NCI-H187 (cell line): ENCODE measurements around the gene CPNE5.
A peak's percentile ranks its signal among the peaks of the same experiment; 100 is the strongest.

Experiments
- DNase-seq, 2 experiments: peaks; one replicate each; lab custom pipeline; 2025; lab: John Stamatoyannopoulos, UW

CPNE5 gene

DNA sequence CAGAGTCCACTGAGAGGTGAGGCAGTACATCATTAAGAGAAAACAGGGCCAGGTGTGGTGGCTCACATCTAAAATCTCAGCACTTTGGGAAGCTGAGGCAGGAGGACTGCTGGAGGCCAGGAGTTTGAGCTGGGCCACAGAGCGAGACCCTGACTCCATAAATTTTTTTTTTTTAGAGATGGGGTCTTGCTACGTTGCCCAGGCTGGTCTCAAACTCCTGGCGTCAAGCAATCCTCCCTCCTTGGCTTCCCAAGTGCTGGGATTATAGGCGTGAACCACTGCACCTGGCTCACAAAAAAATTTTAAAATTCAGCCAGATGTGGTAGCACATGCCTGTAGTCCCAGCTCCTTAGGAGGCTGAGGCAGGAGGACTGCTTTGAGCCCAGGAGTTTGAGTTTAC lies 18.1 kb upstream of the CPNE5 start:
- no peak for DNase-seq

DNA sequence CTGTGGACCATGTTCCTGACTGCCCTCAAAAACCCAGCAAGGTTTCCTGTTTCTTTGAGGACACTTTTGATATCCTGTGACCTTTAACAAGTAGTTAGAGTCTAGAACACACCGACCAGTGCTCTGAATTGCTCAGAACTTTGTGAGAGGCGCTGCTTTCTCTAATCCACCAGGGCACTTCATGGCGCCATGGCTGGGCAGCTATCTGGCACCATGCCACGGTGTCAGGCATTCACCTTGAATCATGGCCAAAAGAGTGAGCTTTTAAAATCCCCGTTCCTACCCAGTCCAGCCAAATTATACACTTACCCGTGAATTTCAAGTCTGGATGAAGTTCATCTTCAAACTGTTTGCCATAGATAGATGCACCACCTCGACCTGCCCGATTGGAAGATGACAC lies 17.0 kb upstream of the CPNE5 start:
- DNase-seq, result no peak

DNA sequence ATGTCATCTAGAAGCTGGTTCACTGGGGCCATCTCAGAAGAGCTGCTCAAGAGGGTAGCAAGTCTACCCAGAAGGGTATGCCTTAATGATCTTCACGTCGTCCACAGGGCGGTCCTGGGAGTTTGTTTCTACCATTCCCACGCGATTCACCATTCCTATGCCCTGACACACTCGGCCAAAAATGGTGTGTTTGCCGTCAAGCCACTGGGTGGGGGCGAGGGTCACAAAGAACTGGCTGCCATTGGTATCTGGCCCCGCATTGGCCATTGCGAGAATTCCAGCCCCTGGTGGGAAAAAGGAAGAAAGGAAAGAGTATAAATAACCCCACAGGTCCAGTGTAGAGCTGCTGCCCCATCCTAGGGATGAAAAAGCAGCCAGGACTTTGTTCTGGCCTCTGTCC lies 16.5 kb upstream of the CPNE5 start:
- no peak for DNase-seq

DNA sequence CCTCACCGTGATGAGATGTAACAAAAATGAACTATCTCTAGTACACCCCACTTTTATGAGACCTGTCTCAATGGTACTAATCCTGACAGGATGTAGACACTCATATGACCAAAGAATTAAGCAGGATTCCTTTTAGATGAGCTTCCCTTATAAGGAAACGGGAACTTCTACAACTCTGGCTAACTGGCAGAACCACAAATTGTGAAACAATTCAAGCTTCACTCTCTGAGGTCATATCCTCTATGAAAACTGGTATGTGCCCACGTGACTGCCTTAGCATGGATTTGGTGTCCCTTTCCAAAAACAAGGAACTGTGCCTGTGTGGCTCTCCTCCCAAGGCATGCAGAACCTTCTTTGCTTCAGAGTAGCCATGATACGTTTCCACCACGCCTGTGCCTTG lies 14.1 kb upstream of the CPNE5 start:
- DNase-seq, result no peak

DNA sequence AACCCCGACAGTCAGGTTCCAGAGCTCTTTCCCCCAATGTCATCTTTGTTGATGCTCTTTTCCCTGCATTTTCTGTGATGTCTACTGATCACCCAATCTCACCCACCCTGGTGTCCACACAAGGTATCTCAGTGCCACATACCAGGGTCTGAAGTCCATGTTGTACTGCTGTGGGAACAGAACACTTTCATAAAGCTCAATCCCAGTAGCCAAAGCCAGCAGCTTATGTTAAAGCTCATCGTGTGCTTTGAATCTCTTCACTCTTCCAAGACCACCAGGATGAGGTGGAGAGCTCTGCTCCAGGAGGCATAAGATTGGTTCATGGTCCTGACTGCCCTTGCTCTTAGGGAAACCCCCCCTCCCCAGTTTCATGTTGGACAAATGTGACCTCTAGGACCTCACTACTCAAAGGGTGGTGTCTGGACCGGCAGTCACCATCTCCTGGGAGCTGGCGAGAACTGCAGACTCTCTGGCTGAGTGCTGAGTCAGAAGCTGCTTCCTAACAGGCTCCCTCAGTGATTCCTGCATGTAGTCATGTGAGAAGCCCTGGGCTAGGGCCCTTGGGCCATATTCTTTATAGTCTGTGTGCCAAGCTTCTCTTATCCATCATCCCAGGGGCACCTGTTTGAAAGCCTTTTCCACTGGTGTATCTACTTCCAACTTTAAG lies 13.4 kb upstream of the CPNE5 start:
- DNase-seq, result no peak

DNA sequence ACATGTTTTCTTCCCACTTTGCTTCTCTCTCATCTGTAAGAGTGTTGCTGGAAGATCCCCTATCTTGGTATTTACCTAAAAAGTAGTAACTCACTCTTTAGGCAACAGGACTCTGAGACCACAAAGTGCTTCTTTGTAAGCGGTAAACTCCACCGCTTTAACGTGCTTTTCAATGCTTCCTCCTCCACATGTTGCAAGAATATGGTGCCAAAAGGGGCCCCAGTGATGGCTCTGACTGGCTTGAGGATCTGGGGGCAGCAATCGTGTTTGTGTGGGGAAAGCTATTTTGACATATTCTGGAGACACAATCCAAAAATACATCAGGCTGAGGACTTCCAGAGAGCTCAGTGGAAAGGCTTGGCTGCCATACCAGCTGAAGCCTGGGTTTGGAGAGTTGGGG lies 12.4 kb upstream of the CPNE5 start:
- no peak for DNase-seq

DNA sequence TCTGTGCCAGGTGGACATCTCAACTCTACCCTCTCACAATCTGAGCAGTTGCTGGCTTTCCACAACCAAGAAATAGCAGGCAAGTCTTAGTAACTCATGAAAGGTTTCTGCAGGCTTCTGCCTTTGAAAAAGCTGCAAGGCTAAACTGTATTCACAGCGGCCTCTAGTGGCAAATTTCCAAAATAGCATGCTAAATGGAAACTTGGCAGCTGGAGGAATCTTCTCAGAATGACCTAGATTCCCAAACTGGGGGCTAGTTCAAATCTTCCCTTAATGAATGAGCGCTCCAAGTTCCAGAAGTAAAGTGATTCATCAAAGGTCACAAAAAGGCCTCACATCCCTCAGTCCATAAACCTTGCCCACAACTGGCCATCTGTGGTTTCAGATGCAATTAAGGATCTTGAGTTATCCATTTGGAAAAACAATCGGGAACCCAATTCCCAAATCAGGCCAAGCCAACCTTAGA lies 11.9 kb upstream of the CPNE5 start:
- DNase-seq, result peak; percentile 27 to 46

DNA sequence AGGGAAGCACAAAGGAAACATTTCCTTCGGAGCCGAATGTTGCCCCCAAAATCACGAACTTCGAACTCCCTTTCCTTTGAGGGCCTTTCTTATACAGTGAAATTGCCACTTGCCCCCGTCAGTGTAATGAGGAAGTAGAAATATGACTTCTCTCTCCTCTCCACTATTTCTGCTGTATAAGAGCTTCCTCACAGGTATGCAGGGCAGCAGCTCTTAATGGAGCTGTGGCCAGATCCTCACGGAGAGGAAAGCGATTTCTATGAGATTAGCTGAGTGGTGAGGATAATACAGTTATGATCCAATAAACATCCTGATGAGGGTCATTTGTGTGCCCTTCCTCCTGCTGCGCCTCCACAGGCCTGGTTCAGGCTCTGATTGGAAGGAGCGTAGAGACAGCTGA lies 10.8 kb upstream of the CPNE5 start:
- DNase-seq, result no peak

DNA sequence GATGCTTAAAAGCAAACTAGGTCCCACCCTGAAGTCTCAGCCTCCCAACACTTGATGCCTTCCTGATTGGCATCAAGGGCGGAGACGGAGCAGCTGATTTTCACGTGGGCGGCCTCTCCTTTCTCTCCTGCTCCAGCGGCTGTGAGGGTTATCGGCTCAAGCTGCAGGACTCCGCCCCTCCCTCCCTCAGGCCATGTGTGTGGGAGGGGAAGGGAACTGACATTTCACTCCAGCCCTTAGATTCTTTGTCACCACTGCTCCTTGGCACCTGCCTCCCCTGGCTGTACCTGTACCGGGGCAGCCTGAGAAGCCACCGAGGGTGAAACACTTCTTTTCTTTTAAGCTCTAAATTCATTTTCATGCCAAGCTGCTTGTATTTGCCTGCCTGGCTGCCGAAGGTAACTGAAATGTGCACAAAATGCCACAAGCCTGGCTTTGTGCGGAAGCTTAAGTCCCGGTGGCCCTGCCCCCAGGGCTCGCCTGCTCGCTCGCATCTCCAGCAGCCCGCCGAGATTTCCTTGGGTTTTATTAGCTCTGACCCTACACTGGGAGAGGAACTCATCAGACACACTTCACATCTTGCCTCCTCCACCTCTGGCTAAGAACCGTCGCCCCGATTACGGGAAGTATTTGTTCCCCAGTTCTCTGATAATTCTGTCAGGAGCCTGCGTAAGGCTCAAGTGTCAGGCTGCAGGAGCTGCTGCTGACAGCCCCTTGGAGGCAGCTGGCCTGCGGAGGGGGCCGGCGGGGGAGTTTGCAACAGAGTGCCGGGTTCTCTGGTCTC lies 9.6 kb upstream of the CPNE5 start:
- peak; percentile 68 to 94 for DNase-seq

DNA sequence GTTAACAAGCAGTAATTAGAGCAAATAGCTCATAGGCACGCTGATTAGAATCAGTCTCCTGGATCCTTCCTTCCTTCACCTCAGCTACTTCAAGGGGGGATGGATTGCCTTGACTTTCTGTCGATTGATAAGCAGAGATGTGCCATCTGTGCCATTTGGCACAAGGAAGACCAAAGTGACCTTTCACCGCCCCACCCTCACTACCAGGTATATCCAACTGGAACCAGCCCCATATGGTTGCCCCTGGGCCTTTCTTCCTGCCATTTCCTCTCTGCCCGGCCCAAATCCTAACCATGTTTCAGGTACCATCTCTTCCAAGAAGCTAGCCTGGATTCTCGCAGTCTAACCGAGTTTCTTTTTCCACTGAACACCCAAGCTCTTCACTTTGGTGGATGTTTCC lies 8.7 kb upstream of the CPNE5 start:
- no peak for DNase-seq

DNA sequence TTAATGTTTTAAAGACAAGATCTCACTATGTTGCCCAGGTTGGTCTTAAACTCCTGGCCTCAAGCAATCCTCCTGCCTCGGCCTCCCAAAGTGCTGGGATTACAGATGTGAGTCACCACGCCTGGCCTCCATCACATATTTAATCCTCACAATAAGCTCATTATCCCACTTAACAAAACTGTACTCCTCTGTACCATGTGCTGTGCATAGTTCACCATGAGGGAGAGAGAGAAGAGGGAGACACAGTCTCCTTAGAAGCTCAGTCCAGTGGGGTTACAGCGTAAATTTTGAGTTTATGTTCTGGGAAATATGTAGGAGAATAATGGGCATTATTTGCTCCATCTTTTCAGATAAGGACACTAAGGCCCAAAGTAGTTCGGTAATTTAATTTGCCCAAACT lies 7.9 kb upstream of the CPNE5 start:
- DNase-seq, result no peak

DNA sequence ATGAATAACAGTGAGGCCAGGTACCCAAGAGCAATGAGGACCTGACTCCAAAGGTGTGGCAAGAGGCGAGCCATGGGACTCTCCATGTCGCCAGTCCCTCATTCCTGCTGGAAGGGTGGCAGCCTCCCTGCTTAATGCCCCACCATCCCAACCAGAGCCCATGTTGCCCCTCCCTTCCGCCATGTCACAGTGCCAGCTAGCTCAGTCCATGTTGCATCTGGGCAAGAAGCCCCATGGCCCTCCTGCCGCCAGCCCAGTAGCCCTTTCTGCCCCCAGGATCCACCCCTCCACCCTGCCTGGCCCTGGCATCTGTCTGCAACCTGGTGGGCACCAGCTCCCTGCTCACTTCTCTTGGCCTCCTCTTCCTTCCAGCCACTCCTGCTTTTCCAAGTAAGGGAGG lies 6.0 kb upstream of the CPNE5 start:
- no peak for DNase-seq

DNA sequence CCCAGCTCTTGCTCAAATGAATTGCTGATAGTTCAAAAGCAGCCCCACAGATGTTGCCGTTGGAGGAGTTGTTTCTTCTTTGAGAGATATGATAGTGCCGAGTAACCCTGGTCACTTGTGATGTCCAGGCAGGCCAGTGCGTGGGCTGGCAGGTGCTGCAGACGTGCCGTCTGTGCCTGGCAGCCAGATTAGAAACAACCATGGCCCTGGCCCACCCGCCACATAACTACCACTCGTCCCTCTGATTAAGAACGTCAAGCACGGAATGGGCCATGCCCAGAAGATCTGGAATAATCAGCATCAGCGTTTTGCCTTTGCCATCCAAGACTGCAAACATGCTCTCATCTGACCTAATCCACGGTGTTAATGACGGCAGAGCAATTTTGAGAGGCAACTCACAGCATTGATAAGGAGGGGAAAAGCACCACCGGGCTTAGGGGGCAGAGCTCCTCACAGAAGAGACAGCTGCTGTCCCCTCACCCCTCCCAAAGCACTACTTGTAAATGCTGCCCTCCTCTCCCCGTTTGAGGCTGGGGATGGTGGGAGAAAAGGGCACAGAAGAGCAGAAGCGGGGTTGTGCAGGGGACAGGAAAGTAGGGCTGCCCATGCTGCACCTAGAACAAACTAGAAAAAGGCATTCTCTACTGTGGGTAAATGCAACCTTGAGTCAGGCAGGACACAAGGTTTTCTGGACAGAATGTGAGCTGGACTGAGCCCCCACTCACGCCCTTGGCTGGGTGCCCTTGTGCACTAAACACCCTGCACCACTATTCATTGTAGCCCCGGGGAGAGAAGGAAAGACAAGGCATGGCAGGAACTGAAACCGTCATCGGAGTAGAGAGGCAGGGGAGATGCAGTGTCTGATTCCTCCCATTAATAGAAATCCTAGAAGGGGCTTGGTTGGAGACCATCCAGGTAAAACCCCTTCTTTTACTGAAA lies 5.3 kb upstream of the CPNE5 start:
- no peak for DNase-seq

DNA sequence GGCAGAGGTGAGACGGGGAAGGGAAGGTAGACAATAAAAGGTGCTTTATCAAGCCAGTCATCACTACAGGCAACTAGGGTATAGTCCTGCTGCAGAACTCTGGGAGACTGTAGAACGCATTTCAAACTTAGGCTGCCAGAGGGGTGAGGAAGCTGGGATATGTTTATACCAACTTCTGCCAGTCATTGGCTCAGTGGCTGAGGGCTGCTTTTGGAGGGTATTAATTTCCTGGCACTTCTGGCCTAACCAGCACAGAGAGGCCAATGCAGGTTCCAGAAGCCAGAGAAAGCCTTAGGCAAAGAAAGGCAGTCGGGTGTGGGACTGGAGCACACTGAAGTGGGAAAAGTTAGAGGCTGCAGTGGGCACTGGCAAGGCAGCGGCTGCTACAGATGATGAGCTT lies 3.9 kb upstream of the CPNE5 start:
- DNase-seq, result no peak

DNA sequence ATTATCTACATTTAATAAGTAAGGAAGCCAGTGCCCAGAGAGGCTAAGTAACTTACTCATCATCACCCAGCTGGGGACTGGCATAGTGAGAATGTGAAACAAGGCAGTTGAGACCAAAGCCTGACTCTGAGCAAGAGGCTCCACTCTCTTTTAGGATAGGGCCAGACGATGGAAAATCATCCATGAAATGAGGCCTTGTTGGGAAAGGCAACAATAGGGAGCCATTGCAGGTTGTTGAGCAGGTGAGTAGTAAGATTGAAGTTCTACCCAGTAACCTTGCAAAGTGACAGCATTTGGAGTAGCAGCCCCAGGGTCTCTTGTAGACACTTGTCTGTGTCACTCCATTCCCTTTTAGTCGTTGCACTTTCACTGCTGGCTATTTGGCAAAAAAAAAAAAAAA lies 2.5 kb upstream of the CPNE5 start:
- DNase-seq, result no peak

DNA sequence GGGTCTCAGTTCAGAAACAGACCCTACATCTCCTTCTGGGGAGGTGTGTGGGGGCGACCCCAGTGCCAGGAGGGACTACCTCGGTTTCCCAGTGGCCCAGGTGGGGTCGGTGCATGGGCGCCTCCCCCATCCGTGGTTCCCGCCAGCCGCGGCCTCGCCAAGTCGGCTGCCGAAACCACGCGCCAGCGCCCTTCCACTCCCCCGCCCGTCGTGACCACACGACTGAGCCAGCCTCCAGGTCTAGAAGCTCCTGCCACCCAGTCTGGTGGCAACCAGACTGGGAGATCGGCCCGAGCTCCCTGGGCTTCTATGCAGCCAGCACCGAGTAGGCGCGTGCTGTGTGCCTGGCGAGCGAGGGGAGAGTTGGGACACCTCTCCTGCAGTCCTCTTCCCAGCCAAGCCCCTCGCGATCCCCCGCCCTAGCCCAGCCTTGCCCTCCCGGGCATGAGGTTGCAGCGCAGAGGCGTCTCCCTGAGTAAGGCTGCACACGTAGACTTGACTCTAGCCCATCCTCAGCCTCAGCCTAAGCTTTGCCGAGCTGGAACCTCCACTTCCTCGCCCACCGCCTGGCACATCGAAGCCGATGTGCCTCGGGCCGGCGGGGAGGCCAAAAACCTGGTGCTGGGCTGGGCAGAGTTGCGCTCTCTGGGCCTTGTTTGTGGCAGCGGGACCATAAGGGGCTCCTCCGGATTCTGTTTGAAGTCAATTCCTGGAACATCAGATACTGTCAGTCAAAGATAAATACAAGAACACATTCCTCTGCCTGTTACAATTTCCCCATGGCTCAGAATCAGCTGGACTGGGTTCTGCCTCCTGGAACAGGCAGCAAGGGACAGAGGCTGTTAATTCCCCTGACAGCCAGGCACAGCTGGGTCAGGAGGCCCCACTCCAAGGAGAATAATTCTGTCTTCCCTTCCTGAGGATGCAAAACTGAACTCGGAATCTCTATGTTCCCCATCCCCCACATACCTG lies 1.5 kb upstream of the CPNE5 start:
- DNase-seq, result no peak

DNA sequence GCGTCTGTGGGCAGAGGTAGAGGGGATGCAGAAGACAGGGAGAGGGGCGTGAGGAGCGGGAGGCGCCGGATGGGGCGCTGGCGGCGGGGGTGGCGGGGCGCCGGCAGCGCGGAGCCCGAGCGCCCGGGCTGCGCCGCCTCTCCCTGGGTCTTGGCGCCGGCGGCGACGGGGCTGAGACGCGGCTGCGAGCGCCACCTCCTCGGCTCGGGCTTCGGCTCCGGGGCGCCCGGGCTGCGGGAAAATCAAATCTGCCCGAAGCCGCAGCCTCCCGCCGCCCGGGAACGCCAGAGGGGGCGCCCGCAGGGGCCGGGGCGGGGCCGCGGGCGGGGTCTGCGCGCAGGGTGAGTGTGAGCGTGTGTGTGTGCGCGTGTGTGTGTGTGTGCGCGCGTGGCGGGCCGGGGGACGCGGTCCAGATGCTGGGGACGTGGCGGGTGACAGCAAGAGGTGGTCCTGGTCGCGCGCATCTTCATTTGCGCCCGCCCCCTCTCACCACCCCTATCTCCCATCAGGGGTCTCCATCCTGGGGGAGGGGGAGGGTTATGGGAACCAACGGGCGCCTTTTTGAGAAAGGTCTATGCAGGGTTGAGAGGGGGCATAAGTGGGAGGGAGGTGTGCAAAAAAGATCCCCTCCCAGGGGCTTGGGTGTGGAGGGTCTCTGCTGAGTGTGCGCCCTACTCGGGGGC lies 646 bp upstream of the CPNE5 start:
- DNase-seq, result no peak

DNA sequence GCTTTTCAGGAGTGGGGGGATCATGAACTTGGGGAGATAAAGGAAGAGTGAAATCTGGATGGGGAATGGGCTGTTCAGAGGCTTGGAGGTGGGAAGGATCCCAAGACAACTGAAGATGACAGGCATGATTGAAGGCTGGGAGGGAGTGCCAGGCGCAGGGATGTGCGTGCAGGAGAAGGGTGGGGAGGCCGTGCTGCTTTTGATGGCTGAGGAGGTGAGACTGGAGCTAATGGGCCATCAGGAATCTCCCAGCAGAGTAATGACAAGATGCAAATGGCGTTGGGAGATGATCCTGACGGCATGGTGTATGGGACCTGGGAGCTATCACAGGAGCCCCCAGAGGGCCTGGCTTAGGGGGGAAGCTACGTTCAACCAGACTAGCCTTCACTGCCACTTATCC lies 1.6 kb downstream of the CPNE5 start:
- DNase-seq, result no peak

DNA sequence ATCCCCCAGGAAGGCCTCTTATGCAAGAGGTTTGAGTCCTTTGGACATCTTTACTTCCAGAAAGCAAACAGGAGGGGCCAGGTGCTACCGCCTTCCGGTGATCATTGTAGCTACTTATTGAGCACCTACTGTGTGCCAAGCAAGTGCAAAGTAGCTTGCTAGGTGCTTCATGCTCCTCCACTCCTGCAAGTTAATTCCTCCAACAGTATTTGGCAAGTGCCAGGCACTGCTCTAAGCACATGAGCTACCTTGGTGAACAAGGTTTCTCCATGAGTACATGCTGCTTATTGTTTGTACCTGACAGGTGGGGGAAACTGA lies 2.3 kb downstream of the CPNE5 start:
- no peak for DNase-seq

DNA sequence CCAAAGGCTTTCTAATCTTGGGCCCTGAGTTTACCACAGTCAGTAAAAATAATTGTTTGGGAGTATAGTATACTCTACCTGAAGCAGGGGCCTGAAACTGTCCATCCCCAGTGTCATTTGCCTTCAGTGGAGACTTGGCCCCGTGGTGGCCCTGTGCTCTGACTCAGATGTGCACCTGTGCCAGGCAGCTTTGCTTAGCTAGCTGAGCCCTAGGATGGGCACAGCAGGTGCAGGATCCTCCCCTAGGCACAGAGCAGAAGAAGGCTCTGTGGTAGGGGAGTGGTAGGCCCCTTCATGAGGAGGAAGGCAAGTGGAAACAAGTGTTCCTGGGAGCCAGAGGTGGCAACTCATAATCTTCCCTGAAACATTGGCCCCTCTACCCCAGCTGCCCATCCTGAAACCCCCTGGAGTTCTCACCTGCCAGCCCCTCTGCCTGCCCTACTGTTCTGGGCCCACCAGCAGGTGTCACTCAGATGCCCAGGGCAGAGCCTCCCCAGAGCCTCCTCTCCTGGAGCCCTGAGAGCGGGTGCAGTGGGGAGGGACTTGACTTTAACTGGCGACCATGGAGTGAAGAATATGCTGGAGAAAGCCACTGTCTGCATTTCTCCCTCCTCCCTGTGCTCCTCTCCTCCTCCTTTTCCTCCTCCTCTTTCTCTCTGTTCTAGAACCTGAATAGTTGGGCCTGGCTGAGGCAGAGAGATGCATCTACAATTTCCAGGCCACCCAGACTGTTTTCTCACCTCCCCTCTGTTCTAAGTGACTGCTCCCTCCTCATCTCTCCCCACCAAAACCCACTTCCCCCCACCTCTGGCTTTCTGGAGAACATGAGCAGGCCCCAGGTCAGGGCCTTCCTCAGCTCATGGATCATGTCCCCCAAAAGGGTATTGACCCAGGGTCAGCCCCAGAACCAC lies 2.9 kb downstream of the CPNE5 start:
- no peak for DNase-seq
